Activated CD4-positive, CD25-positive, alpha-beta regulatory T cell treated with anti-CD3 and anti-CD28 coated beads, Interleukin-2, amount 50 U/mL, for 24 hours (primary cell): ENCODE data around the gene STX18.

Experiments used
- ATAC-seq, 2 donors: fragments of 150-1000 bp; cut with Tn5 transposase; one replicate each; pipeline ENCODE4 v1.10.0; 2021; ENCODE audit warnings: mild to moderate bottlenecking in 1 of 2, moderate library complexity in 1 of 2

The STX18 gene

GRCh38 chr4:4415806-4416805, 125.7 kb downstream of the STX18 start:
- ATAC-seq = no peak

- ATAC-seq = no peak
These were observed 126.6 kb downstream of the STX18 start for GRCh38 chr4:4415107-4415805.

- no peak for ATAC-seq
These were observed 128.0 kb downstream of the STX18 start for GRCh38 chr4:4413806-4414205.

GRCh38 chr4:4413373-4413725, 128.5 kb downstream of the STX18 start:
- no peak for ATAC-seq

GRCh38 chr4:4412641-4413372, 129.0 kb downstream of the STX18 start:
- no peak for ATAC-seq

- ATAC-seq = no peak
These were observed 129.9 kb downstream of the STX18 start for GRCh38 chr4:4411906-4412305.

- no peak for ATAC-seq
These were observed 131.6 kb downstream of the STX18 start for GRCh38 chr4:4410271-4410670.

- no peak for ATAC-seq
These were observed 132.3 kb downstream of the STX18 start for GRCh38 chr4:4409416-4410115.

GRCh38 chr4:4408576-4409335, 133.1 kb downstream of the STX18 start:
- no peak for ATAC-seq

- ATAC-seq = no peak
These were observed 133.7 kb downstream of the STX18 start for GRCh38 chr4:4408132-4408523.

GRCh38 chr4:4407299-4408131, 134.3 kb downstream of the STX18 start:
- no peak for ATAC-seq

- ATAC-seq = no peak
These were observed 135.2 kb downstream of the STX18 start for GRCh38 chr4:4406455-4407298.

- ATAC-seq = no peak
These were observed 136.4 kb downstream of the STX18 start for GRCh38 chr4:4405358-4405962.

GRCh38 chr4:4402966-4403365, 138.9 kb downstream of the STX18 start:
- ATAC-seq = no peak

GRCh38 chr4:4401036-4401435, 140.8 kb downstream of the STX18 start:
- ATAC-seq = no peak

GRCh38 chr4:4398430-4398829, 143.4 kb downstream of the STX18 start:
- no peak for ATAC-seq

GRCh38 chr4:4397441-4397819, 144.4 kb downstream of the STX18 start:
- ATAC-seq = no peak

GRCh38 chr4:4396628-4397440, 145.0 kb downstream of the STX18 start:
- no peak for ATAC-seq
